Smooth muscle cell (in vitro differentiated cells): ENCODE data around the gene NMBR. TPM values are rescaled to one million over a fixed set of nuclear protein-coding genes. Genes with fewer than 3 reads are reported as not detected.

Experiments
- DNase-seq: peaks from one replicate; lab custom pipeline; 2025; ENCODE audit not compliant: unreplicated experiment; lab: John Stamatoyannopoulos, UW
- H2AFZ ChIP-seq: fragments of 200-600 bp; sonication (generic); 2 replicates; pipeline ENCODE4 v1.6.0; 2016; ENCODE audit warnings: antibody characterized with exemption, low read depth, mild to moderate bottlenecking
- H3F3A ChIP-seq: fragments of 200-600 bp; sonication (generic); 2 replicates; pipeline ENCODE4 v1.6.0; 2017; ENCODE audit warnings: antibody characterized with exemption, low read depth
- H3K27ac ChIP-seq: fragments of 200-600 bp; sonication (generic); 2 replicates; pipeline ENCODE4 v1.5.1; 2016; ENCODE audit warnings: low read depth, mild to moderate bottlenecking
- H3K27me3 ChIP-seq: fragments of 200-600 bp; sonication (generic); 2 replicates; pipeline ENCODE4 v1.6.1; 2016; ENCODE audit warnings: low read depth, mild to moderate bottlenecking
- H3K36me3 ChIP-seq: fragments of 200-600 bp; sonication (generic); 2 replicates; pipeline ENCODE4 v1.5.1; 2016; ENCODE audit warnings: low read depth
- H3K4me1 ChIP-seq: fragments of 200-600 bp; sonication (generic); 2 replicates; pipeline ENCODE4 v1.5.1; 2016; ENCODE audit warnings: low read depth
- H3K4me2 ChIP-seq: fragments of 200-600 bp; sonication (generic); 2 replicates; pipeline ENCODE4 v1.6.0; 2016; ENCODE audit warnings: mild to moderate bottlenecking
- H3K4me3 ChIP-seq: fragments of 200-600 bp; sonication (generic); 2 replicates; pipeline ENCODE4 v1.5.1; 2016; ENCODE audit warnings: mild to moderate bottlenecking
- H3K79me2 ChIP-seq: fragments of 200-600 bp; sonication (generic); 2 replicates; pipeline ENCODE4 v1.6.0; 2016; ENCODE audit warnings: low read depth, mild to moderate bottlenecking
- H3K9ac ChIP-seq: fragments of 200-600 bp; sonication (generic); 2 replicates; pipeline ENCODE4 v1.6.0; 2016; ENCODE audit warnings: low read depth
- H3K9me3 ChIP-seq: fragments of 200-600 bp; sonication (generic); replicated peaks from 2 replicates; pipeline ENCODE4 v1.5.1; 2016; ENCODE audit warnings: low read depth
- H4K20me1 ChIP-seq: fragments of 200-600 bp; sonication (generic); 2 replicates; pipeline ENCODE4 v1.6.0; 2016; ENCODE audit warnings: low read depth
- CTCF ChIP-seq: fragments of 200-600 bp; sonication (generic); IDR thresholded peaks from 2 replicates; pipeline ENCODE4 v1.5.1; 2017; ENCODE audit warnings: borderline replicate concordance, mild to moderate bottlenecking, antibody characterized with exemption; ENCODE audit not compliant: insufficient read depth, poor library complexity, severe bottlenecking
- WGBS: methylation state at CpG from one replicate; pipeline ENCODE4 v1.1.7; 2016; ENCODE audit warnings: low lambda C conversion rate; 5-methylcytosine and 5-hydroxymethylcytosine counted together
- polyA plus RNA-seq: library from polyadenylated mRNA; unstranded; fragments of >200 nt; fragmentation: Nextera tagmentation; extraction: Ambion mirVana; gene quantifications from 2 replicates; pipeline ENCODE4 v1.2.1, GENCODE V29; 2016
- total RNA-seq: library from RNA; depleted of rRNA; stranded (reverse); fragments of >200 nt; gene quantifications from 2 replicates; pipeline ENCODE4 v1.2.3, GENCODE V29; 2014

Gene NMBR
- total and polyA plus RNA-seq, 2 experiments from 2014 or later: not detected

- H3K27me3 ChIP-seq: no peaks in the 10 kb centered on the region
- no peak overlapping the region for H3K9ac ChIP-seq
- no peaks in the 10 kb centered on the region for H3K9me3 ChIP-seq
- no peak overlapping the region for H3K4me3 ChIP-seq
- H4K20me1 ChIP-seq: no peaks in the 10 kb centered on the region
- no peak overlapping the region for H3K4me2 ChIP-seq
- H3K27ac ChIP-seq: no peak overlapping the region
- H3K36me3 ChIP-seq: no peaks in the 10 kb centered on the region
- H3K79me2 ChIP-seq: no peaks in the 10 kb centered on the region
- H3K4me1 ChIP-seq: no peaks in the 10 kb centered on the region
- TF ChIP-seq CTCF: no peak
- DNase-seq: no peak
- no peak overlapping the region for H2AFZ ChIP-seq
- no peaks in the 10 kb centered on the region for H3F3A ChIP-seq
- 87% methylated on average over 12 of the region's 12 CpGs for WGBS
These were observed 98.9 kb downstream of the NMBR start for GRCh38 chr6:142047934-142048592.

GRCh38 chr6:142045380-142046278, 101.3 kb downstream of the NMBR start:
- H3K4me3 ChIP-seq: no peak overlapping the region

GRCh38 chr6:142035890-142036289, 111.0 kb downstream of the NMBR start:
- H3K27ac ChIP-seq: no peak overlapping the region
- H3K4me3 ChIP-seq: no peak overlapping the region
- no peak for DNase-seq
- H2AFZ ChIP-seq: no peak overlapping the region
- H3K4me1 ChIP-seq: peaks cover 4% of the 10 kb centered on the region
- H3F3A ChIP-seq: no peaks in the 10 kb centered on the region
- 91% methylated on average over 4 of the region's 4 CpGs for WGBS
- H3K79me2 ChIP-seq: no peaks in the 10 kb centered on the region
- no peaks in the 10 kb centered on the region for H3K9me3 ChIP-seq
- H4K20me1 ChIP-seq: no peaks in the 10 kb centered on the region
- H3K36me3 ChIP-seq: no peaks in the 10 kb centered on the region
- no peak overlapping the region for H3K9ac ChIP-seq
- H3K27me3 ChIP-seq: no peaks in the 10 kb centered on the region
- no peak for TF ChIP-seq CTCF
- H3K4me2 ChIP-seq: no peak overlapping the region

More at GRCh38 chr6:142045380-142046278, 101.3 kb downstream of the NMBR start:
- H3K27ac ChIP-seq: no peak overlapping the region
- no peak overlapping the region for H2AFZ ChIP-seq
- WGBS: 49% methylated on average over 6 of the region's 6 CpGs
- H3K9ac ChIP-seq: no peak overlapping the region
- H4K20me1 ChIP-seq: no peaks in the 10 kb centered on the region
- DNase-seq: no peak
- H3K4me2 ChIP-seq: peak overlapping the region; percentile 40
- H3K9me3 ChIP-seq: no peaks in the 10 kb centered on the region
- no peaks in the 10 kb centered on the region for H3K27me3 ChIP-seq
- peak; percentile 23 for TF ChIP-seq CTCF
- no peaks in the 10 kb centered on the region for H3K4me1 ChIP-seq
- H3F3A ChIP-seq: no peaks in the 10 kb centered on the region
- no peaks in the 10 kb centered on the region for H3K36me3 ChIP-seq
- H3K79me2 ChIP-seq: no peaks in the 10 kb centered on the region
